ENCODE measurements around the gene RNF41.
A peak's percentile ranks its signal among the peaks of the same experiment; 100 is the strongest.

Gene RNF41

GRCh38 chr12:56253091-56253490, 31.4 kb upstream of the RNF41 start:
- no peak overlapping the region for H3K27ac ChIP-seq (replicated peaks; ENCODE audit: low read length)
- no peak overlapping the region for H2BK15ac ChIP-seq (ENCODE audit: low read length)
- H3K4me2 ChIP-seq (ENCODE audit: insufficient read depth, low read length, poor library complexity, severe bottlenecking) = no peak overlapping the region
- peaks cover 8% of the 10 kb centered on the region in 2 donors for H3K4me1 ChIP-seq (ENCODE audit: control insufficient read depth in 2 of 2, insufficient read depth in 1 of 2, low read depth in 1 of 2, low read length in 2 of 2)
- no peak for DNase-seq (ENCODE audit: low spot score)
- WGBS, 2 donors (ENCODE audit: extremely low coverage in 2 of 2, insufficient read length in 2 of 2, insufficient replicate concordance in 1 of 2) = no CpG with 5 or more reads among the region's 11 CpGs
- no peaks in the 10 kb centered on the region for H3K9me3 ChIP-seq (replicated peaks in 1 of 2; ENCODE audit: control insufficient read depth in 2 of 2, insufficient read depth in 1 of 2, low read depth in 1 of 2, low read length in 2 of 2)
- H3K36me3 ChIP-seq (replicated peaks in 1 of 2; ENCODE audit: control insufficient read depth in 2 of 2, insufficient read depth in 2 of 2, low read length in 2 of 2) = peaks cover 57 to 90% of the 10 kb centered on the region in 2 donors
- no peak overlapping the region for H3K9ac ChIP-seq (ENCODE audit: low read depth, low read length, poor library complexity)
- no peak overlapping the region for H2BK12ac ChIP-seq (ENCODE audit: low read length)
- H3K4ac ChIP-seq (ENCODE audit: low read length) = no peak overlapping the region
- no peak overlapping the region for H3K18ac ChIP-seq (ENCODE audit: low read length)
- H3K4me3 ChIP-seq (ENCODE audit: low read length in 2 of 2) = no peak overlapping the region
- no peak overlapping the region for H4K91ac ChIP-seq (ENCODE audit: low read depth, low read length, poor library complexity)
- no peak overlapping the region for H3K23ac ChIP-seq (ENCODE audit: low read depth, low read length, poor library complexity)
- no peak overlapping the region for H2BK5ac ChIP-seq (ENCODE audit: low read length)
- no peak overlapping the region for H2AK5ac ChIP-seq (ENCODE audit: low read depth, low read length)
- H3K79me1 ChIP-seq (ENCODE audit: low read depth, low read length) = peaks cover 10% of the 10 kb centered on the region
- no peaks in the 10 kb centered on the region for H3K27me3 ChIP-seq (ENCODE audit: control insufficient read depth in 3 of 3, insufficient read depth in 3 of 3, low read depth in 1 of 3, low read length in 3 of 3)
- H4K8ac ChIP-seq (ENCODE audit: low read depth, low read length) = no peak overlapping the region
- H2BK120ac ChIP-seq (ENCODE audit: low read depth, low read length) = no peak overlapping the region
- H2AFZ ChIP-seq (ENCODE audit: low read length) = no peak overlapping the region
- no peak overlapping the region for H3K14ac ChIP-seq (ENCODE audit: low read length)

GRCh38 chr12:56252649-56253048, 30.9 kb upstream of the RNF41 start:
- Histone ChIP-seq H3K18ac (ENCODE audit: low read length) (no peak overlapping the region), H2BK15ac (ENCODE audit: low read length) (no peak overlapping the region), H3K4me1 (ENCODE audit: control insufficient read depth in 2 of 2, insufficient read depth in 1 of 2, low read depth in 1 of 2, low read length in 2 of 2) (peaks cover 8% of the 10 kb centered on the region in 2 donors), H2BK5ac (ENCODE audit: low read length) (no peak overlapping the region), H4K91ac (ENCODE audit: low read depth, low read length, poor library complexity) (no peak overlapping the region), H3K4me2 (ENCODE audit: insufficient read depth, low read length, poor library complexity, severe bottlenecking) (no peak overlapping the region), H3K9me3 (replicated peaks in 1 of 2; ENCODE audit: control insufficient read depth in 2 of 2, insufficient read depth in 1 of 2, low read depth in 1 of 2, low read length in 2 of 2) (no peaks in the 10 kb centered on the region), H3K4me3 (ENCODE audit: low read length in 2 of 2) (no peak overlapping the region), H2BK120ac (ENCODE audit: low read depth, low read length) (no peak overlapping the region), H3K27me3 (ENCODE audit: control insufficient read depth in 3 of 3, insufficient read depth in 3 of 3, low read depth in 1 of 3, low read length in 3 of 3) (no peaks in the 10 kb centered on the region), H4K8ac (ENCODE audit: low read depth, low read length) (no peak overlapping the region), H3K4ac (ENCODE audit: low read length) (no peak overlapping the region), H3K23ac (ENCODE audit: low read depth, low read length, poor library complexity) (no peak overlapping the region), H3K9ac (ENCODE audit: low read depth, low read length, poor library complexity) (no peak overlapping the region), H2AFZ (ENCODE audit: low read length) (no peak overlapping the region), H3K14ac (ENCODE audit: low read length) (no peak overlapping the region), H2AK5ac (ENCODE audit: low read depth, low read length) (no peak overlapping the region), H3K36me3 (replicated peaks in 1 of 2; ENCODE audit: control insufficient read depth in 2 of 2, insufficient read depth in 2 of 2, low read length in 2 of 2) (peaks cover 61 to 95% of the 10 kb centered on the region in 2 donors), H2BK12ac (ENCODE audit: low read length) (no peak overlapping the region), H3K79me1 (ENCODE audit: low read depth, low read length) (peaks cover 8% of the 10 kb centered on the region), H3K27ac (replicated peaks; ENCODE audit: low read length) (no peak overlapping the region)
- WGBS, 2 donors (ENCODE audit: extremely low coverage in 2 of 2, insufficient read length in 2 of 2, insufficient replicate concordance in 1 of 2) = no CpG with 5 or more reads among the region's 3 CpGs
- DNase-seq (ENCODE audit: low spot score) = no peak

GRCh38 chr12:56248711-56249110, 27.0 kb upstream of the RNF41 start:
- H3K9ac ChIP-seq (ENCODE audit: low read depth, low read length, poor library complexity) = no peak overlapping the region
- no peak overlapping the region for H3K23ac ChIP-seq (ENCODE audit: low read depth, low read length, poor library complexity)
- H3K14ac ChIP-seq (ENCODE audit: low read length) = no peak overlapping the region
- no peaks in the 10 kb centered on the region for H3K27me3 ChIP-seq (ENCODE audit: control insufficient read depth in 3 of 3, insufficient read depth in 3 of 3, low read depth in 1 of 3, low read length in 3 of 3)
- no peak overlapping the region for H3K18ac ChIP-seq (ENCODE audit: low read length)
- H3K36me3 ChIP-seq (replicated peaks in 1 of 2; ENCODE audit: control insufficient read depth in 2 of 2, insufficient read depth in 2 of 2, low read length in 2 of 2) = peaks cover 67 to 97% of the 10 kb centered on the region in 2 donors
- no peak overlapping the region for H3K27ac ChIP-seq (replicated peaks; ENCODE audit: low read length)
- H3K4me1 ChIP-seq (ENCODE audit: control insufficient read depth in 2 of 2, insufficient read depth in 1 of 2, low read depth in 1 of 2, low read length in 2 of 2) = no peaks in the 10 kb centered on the region
- no peak overlapping the region for H4K8ac ChIP-seq (ENCODE audit: low read depth, low read length)
- no peak for DNase-seq (ENCODE audit: low spot score)
- no peak overlapping the region for H3K4me2 ChIP-seq (ENCODE audit: insufficient read depth, low read length, poor library complexity, severe bottlenecking)
- no CpG with 5 or more reads among the region's 8 CpGs for WGBS, 2 donors (ENCODE audit: extremely low coverage in 2 of 2, insufficient read length in 2 of 2, insufficient replicate concordance in 1 of 2)
- H2BK120ac ChIP-seq (ENCODE audit: low read depth, low read length) = no peak overlapping the region
- H3K4ac ChIP-seq (ENCODE audit: low read length) = no peak overlapping the region
- H2BK5ac ChIP-seq (ENCODE audit: low read length) = no peak overlapping the region
- H3K9me3 ChIP-seq (replicated peaks in 1 of 2; ENCODE audit: control insufficient read depth in 2 of 2, insufficient read depth in 1 of 2, low read depth in 1 of 2, low read length in 2 of 2) = peaks cover 0 to 2% of the 10 kb centered on the region in 2 donors
- H3K4me3 ChIP-seq (ENCODE audit: low read length in 2 of 2) = no peak overlapping the region
- no peaks in the 10 kb centered on the region for H3K79me1 ChIP-seq (ENCODE audit: low read depth, low read length)
- no peak overlapping the region for H2AK5ac ChIP-seq (ENCODE audit: low read depth, low read length)
- H2BK15ac ChIP-seq (ENCODE audit: low read length) = no peak overlapping the region
- no peak overlapping the region for H4K91ac ChIP-seq (ENCODE audit: low read depth, low read length, poor library complexity)
- no peak overlapping the region for H2BK12ac ChIP-seq (ENCODE audit: low read length)
- H2AFZ ChIP-seq (ENCODE audit: low read length) = no peak overlapping the region

- no peaks in the 10 kb centered on the region for H3K4me1 ChIP-seq (ENCODE audit: control insufficient read depth in 2 of 2, insufficient read depth in 1 of 2, low read depth in 1 of 2, low read length in 2 of 2)
- no peak overlapping the region for H2BK5ac ChIP-seq (ENCODE audit: low read length)
- H3K14ac ChIP-seq (ENCODE audit: low read length) = no peak overlapping the region
- H2AK5ac ChIP-seq (ENCODE audit: low read depth, low read length) = no peak overlapping the region
- H2BK120ac ChIP-seq (ENCODE audit: low read depth, low read length) = no peak overlapping the region
- no peak overlapping the region for H2BK15ac ChIP-seq (ENCODE audit: low read length)
- no peaks in the 10 kb centered on the region for H3K27me3 ChIP-seq (ENCODE audit: control insufficient read depth in 3 of 3, insufficient read depth in 3 of 3, low read depth in 1 of 3, low read length in 3 of 3)
- no peak overlapping the region for H2BK12ac ChIP-seq (ENCODE audit: low read length)
- no peak for DNase-seq (ENCODE audit: low spot score)
- no peak overlapping the region for H2AFZ ChIP-seq (ENCODE audit: low read length)
- H3K36me3 ChIP-seq (replicated peaks in 1 of 2; ENCODE audit: control insufficient read depth in 2 of 2, insufficient read depth in 2 of 2, low read length in 2 of 2) = peaks cover 67 to 97% of the 10 kb centered on the region in 2 donors
- no peak overlapping the region for H3K4ac ChIP-seq (ENCODE audit: low read length)
- H3K4me2 ChIP-seq (ENCODE audit: insufficient read depth, low read length, poor library complexity, severe bottlenecking) = no peak overlapping the region
- H3K9ac ChIP-seq (ENCODE audit: low read depth, low read length, poor library complexity) = peak overlapping the region; percentile 74
- no peaks in the 10 kb centered on the region for H3K79me1 ChIP-seq (ENCODE audit: low read depth, low read length)
- H3K23ac ChIP-seq (ENCODE audit: low read depth, low read length, poor library complexity) = peak overlapping the region; percentile 32
- WGBS, 2 donors (ENCODE audit: extremely low coverage in 2 of 2, insufficient read length in 2 of 2, insufficient replicate concordance in 1 of 2) = no CpG with 5 or more reads among the region's 16 CpGs
- H3K4me3 ChIP-seq (ENCODE audit: low read length in 2 of 2) = peak overlapping the region in 1 of 2 donors; percentile 32
- H4K91ac ChIP-seq (ENCODE audit: low read depth, low read length, poor library complexity) = no peak overlapping the region
- H3K18ac ChIP-seq (ENCODE audit: low read length) = no peak overlapping the region
- peaks cover 0 to 2% of the 10 kb centered on the region in 2 donors for H3K9me3 ChIP-seq (replicated peaks in 1 of 2; ENCODE audit: control insufficient read depth in 2 of 2, insufficient read depth in 1 of 2, low read depth in 1 of 2, low read length in 2 of 2)
- H3K27ac ChIP-seq (replicated peaks; ENCODE audit: low read length) = no peak overlapping the region
- H4K8ac ChIP-seq (ENCODE audit: low read depth, low read length) = peak overlapping the region; percentile 17
These were observed 26.2 kb upstream of the RNF41 start for GRCh38 chr12:56247923-56248322.

Measured in neuronal stem cell (in vitro differentiated cells).